GM19455 (cell line): Measurements from ENCODE around the gene AK2.
"Not testable (repeated sequence)": the region's sequence is repeated elsewhere in the genome, so short reads cannot be mapped to it uniquely, and the experiment has no call there.

Experiments
- ATAC-seq: cut with Tn5 transposase; IDR thresholded peaks from one replicate; pipeline ENCODE4 v1.9.1; 2021; ENCODE audit not compliant: unreplicated experiment

The AK2 gene

GRCh38 chr1:33036526-33037503, at the start of gene AK2:
TSS of gene AK2 (minus strand) at chr1:33036883. CDS start at chr1:33036828, 55 bp downstream.
- ATAC-seq = peak; percentile 99

GRCh38 chr1:33086384-33086850, 49.7 kb upstream of the AK2 start:
- no peak for ATAC-seq

GRCh38 chr1:33085332-33085731, 48.6 kb upstream of the AK2 start:
- ATAC-seq = no peak

- no peak for ATAC-seq
Observed at GRCh38 chr1:33082575-33083108, 46.0 kb upstream of the AK2 start.

- ATAC-seq = no peak
Observed at GRCh38 chr1:33081554-33082305, 45.0 kb upstream of the AK2 start.

- ATAC-seq = peak; percentile 95
Observed at GRCh38 chr1:33080885-33081553, 44.3 kb upstream of the AK2 start, which contains the start of gene AZIN2. TSS of gene AZIN2 (plus strand) at chr1:33081153. CDS start at chr1:33082250, 1,097 bp downstream.

- no peak for ATAC-seq
Observed at GRCh38 chr1:33080373-33080772, 43.7 kb upstream of the AK2 start.

- no peak for ATAC-seq
Observed at GRCh38 chr1:33078030-33078591, 41.4 kb upstream of the AK2 start.

- ATAC-seq = no peak
Observed at GRCh38 chr1:33074193-33074945, 37.7 kb upstream of the AK2 start.

GRCh38 chr1:33072707-33073106, 36.0 kb upstream of the AK2 start:
- ATAC-seq = no peak

- no peak for ATAC-seq
Observed at GRCh38 chr1:33070628-33071027, 33.9 kb upstream of the AK2 start.

- not testable (repeated sequence) for ATAC-seq
Observed at GRCh38 chr1:33068108-33068507, 31.4 kb upstream of the AK2 start.

- not testable (repeated sequence) for ATAC-seq
Observed at GRCh38 chr1:33066477-33066876, 29.8 kb upstream of the AK2 start.

GRCh38 chr1:33065301-33065700, 28.6 kb upstream of the AK2 start:
- no peak for ATAC-seq

GRCh38 chr1:33064284-33064683, 27.6 kb upstream of the AK2 start:
- ATAC-seq = not testable (repeated sequence)

GRCh38 chr1:33061834-33062233, 25.2 kb upstream of the AK2 start:
- no peak for ATAC-seq

- ATAC-seq = no peak
Observed at GRCh38 chr1:33060579-33061083, 23.9 kb upstream of the AK2 start.

GRCh38 chr1:33057095-33057494, 20.4 kb upstream of the AK2 start:
- ATAC-seq = no peak

- no peak for ATAC-seq
Observed at GRCh38 chr1:33056426-33056825, 19.7 kb upstream of the AK2 start.
